ENCODE data around the gene GLIS1.

GLIS1 gene

GRCh38 chr1:53625766-53626520, 113.0 kb downstream of the GLIS1 start:
- DNase-seq (ENCODE audit: extremely low spot score) = no peak
- TF ChIP-seq BHLHE40 (IDR thresholded peaks at IDR 0.05; ENCODE audit: borderline replicate concordance) = no peak
- TF ChIP-seq TARDBP (IDR thresholded peaks at IDR 0.05) = no peak
- no peak for TF ChIP-seq FOXK2 (IDR thresholded peaks at IDR 0.05)
- no peak for TF ChIP-seq PKNOX1 (IDR thresholded peaks at IDR 0.05)
- no peak for TF ChIP-seq ZNF384 (IDR thresholded peaks at IDR 0.05)
- TF ChIP-seq SUZ12 (IDR thresholded peaks at IDR 0.05) = no peak
- TF ChIP-seq L3MBTL2 (conservative IDR thresholded peaks at IDR 0.05) = no peak
- TF ChIP-seq FOXM1 (IDR thresholded peaks at IDR 0.05; ENCODE audit: borderline replicate concordance) = no peak
- TF ChIP-seq SP1 (IDR thresholded peaks at IDR 0.05) = no peak
- TF ChIP-seq LEF1 (IDR thresholded peaks at IDR 0.05; ENCODE audit: borderline replicate concordance) = no peak
- no peak for TF ChIP-seq CTBP1 (IDR thresholded peaks at IDR 0.05; ENCODE audit: borderline replicate concordance)
- TF ChIP-seq ELF4 (IDR thresholded peaks at IDR 0.05) = no peak
- no peak for TF ChIP-seq FOXA1 (IDR thresholded peaks at IDR 0.05)
- TF ChIP-seq ARNT (IDR thresholded peaks at IDR 0.05) = no peak
- ChIA-PET POLR2A (no interaction called here), CTCF (interaction anchor here (1.3 kb wide), 1 partner anchor 26 kb away, joined by 5 read pairs; no protein-coding TSS in a partner anchor)

DNA sequence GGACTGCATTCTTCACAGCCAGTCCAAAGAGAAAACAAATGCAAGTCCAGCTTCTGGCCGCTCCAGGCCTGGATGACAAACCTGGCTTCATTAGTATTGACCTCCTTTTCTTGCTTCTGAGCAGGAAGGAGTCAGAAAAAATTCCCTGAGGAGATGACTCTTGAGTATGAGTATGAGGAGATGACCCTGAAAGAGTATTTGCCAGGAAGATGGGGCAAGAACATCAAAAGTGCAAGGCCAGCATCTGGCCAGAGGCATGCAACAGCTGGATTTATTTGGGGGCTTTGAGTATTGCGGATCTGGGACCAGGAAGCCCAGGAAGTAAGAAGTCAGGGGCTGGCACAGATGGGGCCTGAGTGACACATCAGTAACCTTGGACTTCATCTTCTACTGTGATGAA, 113.9 kb downstream of the GLIS1 start:
- TF ChIP-seq ELF4 (IDR thresholded peaks at IDR 0.05) (no peak), L3MBTL2 (conservative IDR thresholded peaks at IDR 0.05) (no peak), SUZ12 (IDR thresholded peaks at IDR 0.05) (no peak), FOXA1 (IDR thresholded peaks at IDR 0.05) (no peak), SP1 (IDR thresholded peaks at IDR 0.05) (no peak), LEF1 (IDR thresholded peaks at IDR 0.05; ENCODE audit: borderline replicate concordance) (no peak), ZNF384 (IDR thresholded peaks at IDR 0.05) (no peak), PKNOX1 (IDR thresholded peaks at IDR 0.05) (no peak), TARDBP (IDR thresholded peaks at IDR 0.05) (no peak), NFRKB (IDR thresholded peaks at IDR 0.05) (no peak), CTBP1 (IDR thresholded peaks at IDR 0.05; ENCODE audit: borderline replicate concordance) (no peak), FOXK2 (IDR thresholded peaks at IDR 0.05) (no peak), HDGF (IDR thresholded peaks at IDR 0.05; ENCODE audit: borderline replicate concordance) (no peak), BHLHE40 (IDR thresholded peaks at IDR 0.05; ENCODE audit: borderline replicate concordance) (no peak), ARNT (IDR thresholded peaks at IDR 0.05) (no peak), FOXM1 (IDR thresholded peaks at IDR 0.05; ENCODE audit: borderline replicate concordance) (no peak)
- no peak for DNase-seq (ENCODE audit: extremely low spot score)
- CTCF ChIA-PET = interaction anchor here (1.3 kb wide), 1 partner anchor 27 kb away, joined by 5 read pairs; no protein-coding TSS in a partner anchor
- POLR2A ChIA-PET = no interaction called here

GRCh38 chr1:53622531-53622930, 116.4 kb downstream of the GLIS1 start:
- CTCF ChIA-PET = no interaction called here
- POLR2A ChIA-PET = no interaction called here
- TF ChIP-seq TARDBP (IDR thresholded peaks at IDR 0.05) (no peak), FOXA1 (IDR thresholded peaks at IDR 0.05) (no peak), ELF4 (IDR thresholded peaks at IDR 0.05) (no peak), LEF1 (IDR thresholded peaks at IDR 0.05; ENCODE audit: borderline replicate concordance) (no peak), FOXK2 (IDR thresholded peaks at IDR 0.05) (no peak), CTBP1 (IDR thresholded peaks at IDR 0.05; ENCODE audit: borderline replicate concordance) (no peak), NFRKB (IDR thresholded peaks at IDR 0.05) (no peak), BHLHE40 (IDR thresholded peaks at IDR 0.05; ENCODE audit: borderline replicate concordance) (no peak), SP1 (IDR thresholded peaks at IDR 0.05) (no peak), HDGF (IDR thresholded peaks at IDR 0.05; ENCODE audit: borderline replicate concordance) (no peak), ARNT (IDR thresholded peaks at IDR 0.05) (no peak), FOXM1 (IDR thresholded peaks at IDR 0.05; ENCODE audit: borderline replicate concordance) (no peak)
- DNase-seq (ENCODE audit: extremely low spot score) = no peak

DNA sequence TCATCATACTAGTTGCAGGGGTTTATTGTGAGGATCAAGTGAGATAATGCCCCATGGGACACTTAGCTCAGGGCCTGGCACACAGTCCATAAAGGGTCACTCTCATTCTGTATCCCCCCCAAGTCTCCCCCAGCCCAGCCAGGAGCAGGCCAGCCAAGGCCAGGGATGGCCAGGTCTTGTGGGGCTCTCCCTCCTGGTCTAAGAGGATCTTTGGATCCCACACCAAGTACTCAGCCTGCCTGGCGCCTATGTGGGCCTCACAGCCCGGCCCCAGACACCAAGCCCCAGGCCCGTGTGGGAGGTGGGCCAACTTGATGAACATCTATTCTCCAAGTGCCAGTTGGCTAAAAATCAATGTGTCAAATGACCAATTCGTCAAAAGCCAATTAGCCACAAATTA, 117.8 kb downstream of the GLIS1 start:
- CTCF ChIA-PET = no interaction called here
- POLR2A ChIA-PET = no interaction called here
- no peak for TF ChIP-seq HDGF (IDR thresholded peaks at IDR 0.05; ENCODE audit: borderline replicate concordance)
- no peak for TF ChIP-seq SUZ12 (IDR thresholded peaks at IDR 0.05)
- TF ChIP-seq SP1 (IDR thresholded peaks at IDR 0.05) = no peak
- no peak for TF ChIP-seq ELF4 (IDR thresholded peaks at IDR 0.05)
- no peak for TF ChIP-seq CTBP1 (IDR thresholded peaks at IDR 0.05; ENCODE audit: borderline replicate concordance)
- TF ChIP-seq L3MBTL2 (conservative IDR thresholded peaks at IDR 0.05) = no peak
- no peak for TF ChIP-seq ZNF384 (IDR thresholded peaks at IDR 0.05)
- TF ChIP-seq FOXK2 (IDR thresholded peaks at IDR 0.05) = no peak
- no peak for TF ChIP-seq TARDBP (IDR thresholded peaks at IDR 0.05)
- no peak for TF ChIP-seq ARNT (IDR thresholded peaks at IDR 0.05)
- no peak for TF ChIP-seq LEF1 (IDR thresholded peaks at IDR 0.05; ENCODE audit: borderline replicate concordance)
- TF ChIP-seq FOXA1 (IDR thresholded peaks at IDR 0.05) = no peak
- TF ChIP-seq BHLHE40 (IDR thresholded peaks at IDR 0.05; ENCODE audit: borderline replicate concordance) = no peak
- no peak for TF ChIP-seq FOXM1 (IDR thresholded peaks at IDR 0.05; ENCODE audit: borderline replicate concordance)
- no peak for TF ChIP-seq PKNOX1 (IDR thresholded peaks at IDR 0.05)
- no peak for TF ChIP-seq NFRKB (IDR thresholded peaks at IDR 0.05)
- no peak for DNase-seq (ENCODE audit: extremely low spot score)

GRCh38 chr1:53620061-53620855, 118.7 kb downstream of the GLIS1 start:
- ChIA-PET POLR2A (no interaction called here), CTCF (no interaction called here)
- TF ChIP-seq TARDBP (IDR thresholded peaks at IDR 0.05) (no peak), PKNOX1 (IDR thresholded peaks at IDR 0.05) (no peak), HDGF (IDR thresholded peaks at IDR 0.05; ENCODE audit: borderline replicate concordance) (no peak), SP1 (IDR thresholded peaks at IDR 0.05) (no peak), FOXM1 (IDR thresholded peaks at IDR 0.05; ENCODE audit: borderline replicate concordance) (no peak), FOXA1 (IDR thresholded peaks at IDR 0.05) (no peak), BHLHE40 (IDR thresholded peaks at IDR 0.05; ENCODE audit: borderline replicate concordance) (no peak), ARNT (IDR thresholded peaks at IDR 0.05) (no peak)
- DNase-seq (ENCODE audit: extremely low spot score) = no peak
